MV-4-11 (cell line): ENCODE data around the gene STIM1.
"Not testable (repeated sequence)": the region's sequence is repeated elsewhere in the genome, so short reads cannot be mapped to it uniquely, and the experiment has no call there.

ENCODE experiments used
- DNase-seq: peaks from one replicate; lab custom pipeline; 2025; lab: John Stamatoyannopoulos, UW

Gene STIM1

DNA sequence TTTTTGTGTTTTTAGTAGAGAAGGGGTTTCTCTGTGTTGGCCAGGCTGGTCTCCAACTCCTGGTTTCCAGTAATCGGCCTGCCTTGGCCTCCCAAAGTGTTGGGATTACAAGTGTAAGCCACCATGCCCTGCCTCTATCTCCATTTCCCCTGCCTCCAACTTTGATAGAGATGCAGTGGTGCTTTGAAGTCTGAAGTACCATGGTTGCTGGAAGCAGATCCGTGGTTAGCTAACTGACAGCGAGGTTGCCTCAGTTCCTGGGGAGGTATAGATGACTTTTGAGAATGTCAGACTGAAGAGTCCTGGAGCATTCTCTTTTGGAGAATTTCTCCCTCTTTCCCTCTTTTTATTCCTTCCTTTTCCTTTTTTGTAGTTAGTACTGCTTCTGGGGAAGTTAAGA lies 127.6 kb downstream of the STIM1 start:
- no peak for DNase-seq

DNA sequence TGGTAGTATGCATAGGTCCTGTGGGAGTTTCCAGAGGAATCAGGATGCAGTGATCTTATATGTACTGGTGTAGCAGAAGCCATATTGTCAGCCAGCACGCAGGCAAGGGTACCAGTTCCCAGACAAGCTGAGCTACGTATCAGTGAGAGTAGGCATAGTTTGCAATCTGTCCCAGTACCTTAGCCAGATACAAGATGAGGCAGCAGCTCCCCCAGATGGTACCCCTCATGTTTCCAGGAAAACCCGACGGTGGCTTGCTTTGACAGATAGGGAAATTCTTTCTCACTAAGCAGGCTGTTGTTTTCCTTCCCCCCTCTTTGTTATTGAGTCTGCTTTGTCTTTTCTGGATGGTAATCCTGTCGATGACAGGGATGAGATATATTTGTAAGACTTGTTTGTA lies 129.4 kb downstream of the STIM1 start:
- DNase-seq, result no peak

DNA sequence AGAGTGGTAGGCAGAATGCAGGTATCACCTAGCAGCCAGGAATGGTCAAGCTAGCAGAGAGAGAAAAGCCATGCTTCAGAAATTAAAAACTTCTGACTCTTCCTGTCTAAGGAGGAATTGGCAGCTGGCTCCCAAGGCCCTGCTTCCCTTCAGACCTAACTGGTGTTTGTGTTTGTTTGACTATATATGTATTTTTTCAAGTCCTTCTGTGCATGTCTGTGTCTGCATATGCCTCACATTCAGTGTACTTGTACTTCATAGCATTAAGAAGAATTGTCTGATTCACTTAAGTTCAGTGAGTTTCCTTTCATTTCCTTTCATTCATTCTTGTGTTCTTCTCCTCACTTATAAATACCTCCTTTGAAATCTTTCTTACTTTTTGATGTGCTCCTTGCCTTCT lies 130.2 kb downstream of the STIM1 start:
- no peak for DNase-seq

DNA sequence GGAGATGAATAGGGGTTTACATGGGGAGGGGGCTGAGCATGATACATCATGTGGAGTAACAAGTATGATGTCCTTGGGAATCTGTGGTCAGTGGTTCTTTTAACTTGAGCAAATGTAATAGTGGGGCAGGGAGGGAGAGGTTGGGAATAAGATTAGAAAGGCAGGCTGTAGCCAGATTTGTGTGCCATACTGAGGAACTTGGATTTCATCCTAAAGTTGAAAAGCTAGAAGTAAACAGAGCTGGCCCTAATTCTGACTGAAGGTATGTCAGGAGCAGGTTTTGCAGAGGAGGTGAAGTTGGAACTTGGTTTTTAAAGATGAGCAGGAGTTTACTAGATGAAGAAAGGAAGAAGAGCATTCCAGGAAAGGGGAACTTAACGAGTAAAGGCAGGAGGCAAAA lies 130.8 kb downstream of the STIM1 start:
- no peak for DNase-seq

DNA sequence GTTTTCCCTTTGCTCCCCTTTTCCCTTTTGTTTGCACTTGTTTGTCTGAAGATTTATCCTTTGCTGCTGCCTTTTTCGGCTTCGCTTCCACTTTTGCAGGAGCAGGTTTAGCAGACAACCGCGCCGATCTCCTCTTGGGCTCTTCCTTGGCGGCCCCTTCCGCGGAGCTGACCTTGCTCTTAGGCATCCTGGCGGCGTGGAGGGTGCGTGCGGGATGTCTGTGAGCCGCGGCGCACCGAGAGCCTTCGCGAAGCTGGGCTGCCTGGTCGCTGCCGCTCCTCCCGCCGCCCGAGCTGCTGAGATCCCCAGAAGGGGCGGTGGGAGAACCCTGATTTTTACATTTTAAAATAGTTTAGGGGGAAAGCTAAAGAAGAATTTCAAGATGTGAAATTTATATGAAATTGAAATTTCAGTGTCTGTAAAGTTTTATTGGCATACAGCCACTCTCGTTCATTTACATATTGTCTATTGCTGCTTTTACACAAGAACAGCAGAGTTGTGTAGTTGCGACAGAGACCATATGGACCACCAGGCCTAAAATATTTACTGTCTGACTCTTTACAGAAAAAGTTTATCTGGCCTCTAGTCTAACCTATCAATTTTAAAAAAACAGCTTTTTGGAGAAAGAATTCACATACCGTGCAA lies 133.9 kb downstream of the STIM1 start:
- no peak for DNase-seq

DNA sequence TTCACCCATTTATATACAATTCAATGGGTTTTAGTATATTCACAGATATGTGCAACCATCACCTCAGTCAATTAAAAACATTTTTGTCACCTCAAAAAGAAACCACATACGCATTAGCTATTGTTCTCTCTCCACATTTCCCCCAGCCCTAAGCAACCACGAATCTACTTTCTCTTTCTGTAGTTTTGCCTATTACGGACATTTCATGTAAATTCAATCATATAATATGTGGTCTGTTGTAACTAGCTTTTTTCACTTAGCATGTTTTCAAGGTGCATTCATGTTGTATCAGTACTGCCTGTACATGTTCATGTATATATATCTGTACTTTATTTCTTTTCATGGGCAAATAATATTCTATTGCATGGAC lies 134.4 kb downstream of the STIM1 start:
- DNase-seq, result peak; percentile 3

DNA sequence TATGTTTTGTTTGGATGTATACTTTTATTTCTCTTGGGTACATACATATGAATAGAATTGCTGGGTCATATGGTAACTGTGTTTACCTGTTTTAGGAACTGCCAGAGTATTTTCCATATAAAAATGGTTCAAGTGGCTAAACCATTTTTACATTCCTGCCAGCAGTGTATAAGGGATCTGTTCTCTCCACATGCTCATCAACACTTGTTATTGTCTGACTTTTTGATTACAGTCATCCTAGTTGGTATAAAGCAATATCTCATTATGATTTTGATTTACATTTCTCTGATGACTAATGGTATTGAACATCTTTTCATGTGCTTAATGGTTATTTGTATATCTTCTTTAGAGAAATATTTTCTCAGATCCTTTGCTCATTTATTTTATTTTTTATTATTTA lies 134.9 kb downstream of the STIM1 start:
- no peak for DNase-seq

DNA sequence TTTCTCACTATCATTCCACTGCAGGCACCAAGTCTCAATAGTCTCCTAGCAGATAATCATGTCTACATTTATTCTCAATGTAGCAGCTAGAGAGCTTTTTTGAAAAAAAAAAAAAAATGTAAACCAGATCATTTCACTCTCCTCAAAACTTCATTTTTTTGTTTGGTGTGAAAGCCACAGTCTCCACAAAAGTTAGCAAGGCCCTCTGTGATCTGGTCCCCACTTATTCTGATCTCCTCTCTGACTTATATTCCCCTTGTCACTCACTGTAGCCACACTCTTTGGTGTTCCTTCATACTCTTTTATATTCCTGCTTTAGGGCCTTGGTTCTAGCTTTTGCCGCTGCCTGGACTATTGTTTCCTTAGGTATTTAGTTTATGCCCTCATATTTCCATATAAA lies 137.5 kb downstream of the STIM1 start:
- no peak for DNase-seq

DNA sequence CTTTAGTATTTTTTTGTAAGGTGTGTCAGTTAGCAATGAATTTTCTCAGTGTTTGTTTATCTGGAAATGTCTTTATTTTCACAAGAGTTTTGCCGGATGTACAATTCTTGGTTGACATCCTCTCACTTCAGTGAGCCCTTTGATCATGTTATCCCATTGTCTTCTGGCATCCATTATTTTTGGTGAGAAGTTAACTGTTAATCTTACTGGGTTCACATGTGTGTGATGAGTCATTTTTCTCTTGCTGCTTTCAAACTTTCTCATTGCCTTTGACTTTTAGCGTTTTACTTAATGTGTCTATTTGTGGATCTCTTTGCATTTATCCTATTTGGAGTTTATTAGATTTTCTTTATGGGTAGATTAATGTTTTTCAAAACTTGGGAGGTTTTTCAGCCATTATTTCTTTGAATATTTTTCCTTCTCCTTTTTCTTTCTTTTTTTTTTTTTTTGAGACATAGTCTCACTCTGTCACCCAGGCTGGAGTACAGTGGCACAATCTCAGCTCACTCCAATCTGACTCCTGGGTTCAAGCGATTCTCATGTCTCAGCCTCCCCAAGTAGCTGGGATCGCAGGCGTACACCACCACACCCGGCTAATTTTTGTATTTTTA lies 138.7 kb downstream of the STIM1 start:
- peak; percentile 35 for DNase-seq

DNA sequence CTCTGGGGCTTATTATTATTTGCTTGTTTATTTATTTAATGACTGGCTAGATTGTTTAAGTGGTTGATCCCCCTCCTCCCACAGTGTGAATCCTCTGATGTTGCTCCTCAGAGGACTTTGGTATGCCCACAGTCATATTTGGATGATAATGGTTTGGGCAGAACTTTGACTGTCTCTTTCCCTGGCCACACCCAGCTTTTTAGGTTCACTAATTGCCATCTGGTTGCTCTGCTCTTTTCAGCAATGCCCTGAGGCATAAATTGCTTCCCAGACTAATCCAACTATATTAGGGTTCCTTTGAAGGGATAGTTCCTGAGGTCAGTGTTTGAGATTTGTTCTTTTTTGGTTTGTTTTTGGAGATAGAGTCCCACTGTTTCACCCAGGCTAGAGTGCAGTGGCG lies 139.8 kb downstream of the STIM1 start:
- no peak for DNase-seq

DNA sequence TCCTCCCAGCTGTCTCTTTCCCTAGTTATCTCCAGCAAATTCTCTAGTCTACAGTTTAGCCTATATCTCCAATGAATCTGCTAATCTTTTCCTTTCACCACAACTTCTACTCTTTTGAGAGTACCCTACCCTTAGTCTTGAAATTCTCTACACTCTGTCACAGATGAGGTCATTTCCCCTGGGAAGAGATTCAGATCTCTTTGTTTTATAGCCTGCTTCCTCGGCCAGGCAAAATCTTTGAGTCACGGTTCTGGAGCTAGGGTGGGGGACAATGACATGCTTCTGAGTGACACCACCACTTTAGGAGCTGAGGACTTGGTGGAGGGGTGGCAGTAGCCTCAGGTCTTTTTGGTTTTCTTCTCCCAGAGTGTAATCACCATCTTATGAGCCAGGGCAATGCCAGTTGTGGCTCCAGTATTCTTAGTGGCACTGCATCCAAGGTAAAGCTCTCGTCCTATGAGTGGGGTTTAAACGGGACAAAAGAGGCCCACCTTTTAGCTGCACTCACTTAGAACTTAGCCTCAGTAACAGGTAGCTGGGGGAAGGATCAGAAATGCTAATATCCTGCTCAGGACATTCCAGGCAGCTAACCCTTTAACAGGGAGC lies 140.6 kb downstream of the STIM1 start:
- no peak for DNase-seq

DNA sequence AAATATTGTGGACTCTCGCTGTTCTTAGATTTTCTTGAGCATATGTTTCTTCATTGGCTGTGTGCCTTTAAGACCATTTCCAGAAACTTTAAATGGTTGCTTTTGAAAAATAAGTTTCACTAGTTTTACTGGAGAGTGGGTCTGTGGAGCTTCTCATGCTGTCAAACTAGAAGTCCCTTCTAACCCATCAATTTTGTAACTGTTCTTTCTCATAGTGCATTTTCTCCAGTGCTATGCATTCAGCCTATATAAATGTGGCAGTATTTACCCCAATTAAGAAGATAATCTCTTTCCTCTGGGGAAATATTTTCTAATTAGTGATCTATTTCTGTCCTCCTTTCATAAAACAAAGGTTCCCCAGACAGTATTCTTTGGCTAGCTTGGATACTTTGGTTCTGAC lies 141.2 kb downstream of the STIM1 start:
- DNase-seq, result no peak

DNA sequence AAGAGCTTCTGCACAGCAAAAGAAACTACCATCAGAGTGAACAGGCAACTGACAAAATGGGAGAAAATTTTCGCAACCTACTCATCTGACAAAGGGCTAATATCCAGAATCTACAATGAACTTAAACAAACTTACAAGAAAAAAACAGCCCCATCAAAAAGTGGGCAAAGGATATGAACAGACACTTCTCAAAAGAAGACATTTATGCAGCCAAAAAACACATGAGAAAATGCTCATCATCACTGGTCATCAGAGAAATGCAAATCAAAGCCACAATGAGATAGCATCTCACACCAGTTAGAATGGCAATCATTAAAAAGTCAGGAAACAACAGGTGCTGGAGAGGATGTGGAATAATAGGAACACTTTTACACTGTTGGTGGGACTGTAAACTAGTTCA lies 149.3 kb downstream of the STIM1 start:
- DNase-seq, result not testable (repeated sequence)

DNA sequence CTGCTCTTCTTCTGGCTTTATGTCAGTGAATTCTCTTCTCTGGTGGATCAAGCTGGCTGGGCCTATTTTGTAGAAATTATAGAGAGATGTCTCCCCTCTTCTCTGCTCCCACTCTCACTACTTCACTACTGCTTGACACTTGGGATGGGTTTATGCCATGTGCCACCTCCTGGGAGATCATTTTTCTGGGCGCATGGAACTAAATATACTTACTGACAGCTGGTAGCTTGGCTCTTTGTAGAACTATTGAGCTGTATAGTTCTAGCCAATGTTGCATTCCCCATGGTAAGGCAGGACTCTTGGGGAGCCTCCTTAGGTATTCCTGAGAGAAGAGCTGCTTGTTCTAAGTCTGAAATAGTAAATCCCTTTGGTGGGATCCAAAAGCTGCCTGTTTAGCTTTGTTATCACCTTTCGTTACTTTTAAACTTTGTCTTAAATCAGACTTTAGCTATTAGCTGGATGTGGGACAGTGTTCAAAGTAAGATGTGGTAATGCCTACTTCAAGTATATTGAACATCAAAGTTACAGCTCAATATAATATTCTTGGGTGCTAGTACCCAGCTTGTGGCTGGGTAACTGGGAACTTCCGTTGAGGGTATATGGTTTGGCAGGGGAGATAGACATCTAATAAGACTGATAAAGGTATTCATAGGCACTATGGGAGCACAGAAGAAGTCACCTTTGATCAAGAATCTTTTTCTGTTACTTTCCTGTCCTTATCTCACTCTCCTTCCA lies 151.6 kb downstream of the STIM1 start:
- DNase-seq, result no peak

DNA sequence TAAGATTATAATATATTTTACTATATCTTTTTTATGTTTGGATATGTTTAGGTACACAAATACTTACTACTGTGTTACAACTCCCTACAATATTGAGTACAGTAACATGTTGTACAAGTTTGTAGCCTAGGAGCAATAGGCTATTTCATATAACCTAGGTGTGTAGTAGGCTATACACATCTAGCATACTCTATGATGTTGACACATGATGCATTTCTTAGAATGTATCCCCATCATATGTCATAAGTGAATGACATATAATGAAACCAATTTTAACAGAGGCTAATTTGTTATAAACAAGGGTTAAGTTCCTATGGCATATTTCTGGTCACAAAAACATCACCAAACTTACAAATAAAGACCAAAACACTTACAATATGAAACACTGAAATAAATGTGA lies 152.7 kb downstream of the STIM1 start:
- no peak for DNase-seq

DNA sequence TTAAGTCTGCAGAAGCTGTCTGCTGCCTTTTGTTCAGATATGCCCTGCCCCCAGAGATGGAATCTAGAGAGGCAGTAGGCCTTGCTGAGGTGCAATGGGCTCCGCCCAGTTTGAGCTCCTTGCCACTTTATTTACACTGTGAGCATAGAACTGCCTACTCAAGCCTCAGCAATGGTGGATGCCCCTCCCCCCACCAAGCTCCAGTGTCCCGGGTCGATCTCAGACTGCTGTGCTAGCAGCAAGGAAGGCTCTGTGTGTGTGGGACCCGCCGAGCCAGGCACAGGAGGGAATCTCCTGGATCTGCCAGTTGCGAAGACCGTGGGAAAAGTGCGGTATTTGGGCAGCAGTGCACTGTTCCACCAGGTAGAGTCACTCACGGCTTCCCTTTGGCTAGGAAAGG lies 161.1 kb downstream of the STIM1 start:
- not testable (repeated sequence) for DNase-seq

DNA sequence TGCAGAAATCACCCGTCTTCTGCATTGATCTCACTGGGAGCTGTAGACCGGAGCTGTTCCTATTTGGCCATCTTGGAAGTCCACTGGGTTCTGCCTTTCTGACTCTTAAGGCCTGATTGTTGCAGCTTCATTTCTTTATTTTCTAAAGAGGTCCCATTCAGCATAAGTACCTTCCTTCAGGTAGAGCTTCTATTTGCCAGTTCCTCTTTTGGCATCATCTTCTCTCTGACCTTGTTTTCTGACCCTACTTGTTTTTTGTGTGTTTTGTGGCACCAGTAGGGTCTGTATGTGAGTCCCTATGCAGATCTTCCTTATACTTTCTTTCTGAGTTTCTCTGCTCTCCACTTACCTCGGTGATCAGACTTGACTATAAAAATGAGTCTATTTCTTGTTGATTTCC lies 161.7 kb downstream of the STIM1 start:
- DNase-seq, result no peak

DNA sequence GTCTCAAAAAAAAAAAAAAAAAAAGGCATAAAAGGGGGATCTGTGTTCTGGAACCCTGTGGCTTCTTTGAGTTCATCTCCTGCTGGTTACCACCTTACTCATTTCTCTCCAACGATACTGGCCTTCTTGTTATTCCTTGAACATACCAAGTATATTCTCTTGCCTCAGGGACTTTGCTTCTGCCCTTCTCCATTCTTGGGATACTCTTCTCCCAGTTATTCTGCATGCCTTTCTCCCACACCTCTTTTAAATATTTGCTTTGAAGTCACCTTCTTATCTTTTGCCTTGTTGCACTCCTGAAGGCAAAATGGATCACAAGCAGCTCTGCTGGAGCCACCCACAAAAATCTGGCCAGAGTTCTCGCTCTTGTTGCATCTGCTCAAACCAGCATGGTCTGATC lies 163.2 kb downstream of the STIM1 start:
- DNase-seq, result no peak

DNA sequence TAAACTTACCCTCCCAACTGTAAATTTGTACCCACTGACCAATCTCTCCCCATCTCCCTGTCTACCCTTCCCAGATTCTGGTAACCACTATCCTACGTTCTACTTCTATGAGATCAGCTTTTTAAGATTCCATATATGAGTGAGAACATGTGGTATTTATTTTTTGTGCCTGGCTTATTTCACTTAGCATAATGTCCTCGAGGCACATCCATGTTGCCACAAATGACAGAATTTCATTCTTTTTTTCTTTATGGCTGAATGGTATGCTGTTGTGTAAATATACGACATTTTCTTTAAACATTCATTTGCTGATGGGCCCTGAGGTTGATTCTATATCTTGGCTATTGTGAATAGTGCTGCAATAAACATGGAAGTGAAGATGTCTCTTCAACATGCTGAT lies 164.4 kb downstream of the STIM1 start:
- no peak for DNase-seq

DNA sequence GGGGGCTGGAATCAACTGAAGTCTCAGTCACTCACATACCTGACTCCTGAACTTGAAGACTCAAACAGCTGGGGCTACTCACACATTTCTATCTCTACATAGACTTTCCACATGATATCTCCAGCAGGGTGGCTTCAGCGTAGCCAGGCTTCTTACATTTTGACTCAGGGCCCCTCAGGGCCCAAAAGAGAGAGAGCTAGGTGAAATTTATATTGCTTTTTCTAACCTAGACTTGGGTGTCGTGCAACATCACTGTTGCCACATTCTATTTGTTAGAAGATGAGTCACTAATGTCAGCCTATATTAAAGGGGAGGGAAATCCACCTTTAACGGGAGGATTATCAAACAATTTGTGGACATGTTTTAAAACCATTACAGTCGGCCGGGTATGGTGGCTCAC lies 167.2 kb downstream of the STIM1 start:
- DNase-seq, result no peak

DNA sequence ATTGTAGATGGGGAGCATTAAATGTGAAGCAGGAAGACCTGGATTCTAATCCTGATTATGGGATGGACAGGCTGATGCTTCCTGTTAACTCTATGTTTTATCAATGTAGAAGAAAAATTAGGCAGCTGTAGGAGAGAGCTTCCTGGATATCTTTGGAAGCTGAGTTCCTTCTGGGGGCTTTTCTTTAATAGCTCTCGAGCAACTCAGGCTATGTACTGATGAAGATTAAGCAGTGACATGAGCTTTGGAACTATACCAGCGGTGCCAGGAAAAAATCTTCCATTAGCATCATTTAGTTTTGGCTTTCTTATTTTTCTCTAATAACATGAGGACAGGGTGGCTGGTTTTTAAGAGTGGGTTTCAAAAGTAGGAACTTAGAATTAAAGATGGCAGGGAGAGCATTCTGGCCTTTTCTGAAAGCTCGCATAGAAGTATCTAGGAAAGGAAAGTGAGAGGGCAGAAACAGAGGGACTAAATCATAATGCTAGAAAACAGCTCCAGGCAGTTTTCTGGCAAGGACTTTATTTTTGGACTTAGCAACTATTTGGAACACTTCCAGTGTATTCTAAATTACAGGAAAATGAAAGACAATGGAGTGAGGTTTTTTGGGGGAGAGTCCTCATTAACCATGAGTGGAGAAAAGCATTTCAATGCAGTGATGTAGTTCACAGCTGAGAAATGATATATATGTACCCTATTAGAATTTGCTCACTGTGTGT lies 169.9 kb downstream of the STIM1 start:
- no peak for DNase-seq

DNA sequence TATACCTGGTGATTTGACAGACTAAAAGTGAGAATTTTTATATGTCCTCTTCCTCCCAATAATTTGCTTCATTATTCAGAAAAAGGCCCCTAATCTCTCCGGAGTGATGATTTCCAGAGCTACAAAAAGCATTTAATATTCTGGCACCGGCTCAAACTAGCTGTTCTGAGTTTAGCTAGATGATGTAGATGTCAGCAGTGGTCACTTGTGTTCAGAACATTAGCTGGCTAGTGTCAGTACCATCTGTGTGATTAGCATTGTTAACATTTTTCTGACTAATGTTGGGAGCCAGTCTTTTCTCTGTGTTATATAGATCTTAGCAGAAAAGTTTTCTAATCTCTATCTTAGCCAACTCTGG lies 170.5 kb downstream of the STIM1 start:
- no peak for DNase-seq

DNA sequence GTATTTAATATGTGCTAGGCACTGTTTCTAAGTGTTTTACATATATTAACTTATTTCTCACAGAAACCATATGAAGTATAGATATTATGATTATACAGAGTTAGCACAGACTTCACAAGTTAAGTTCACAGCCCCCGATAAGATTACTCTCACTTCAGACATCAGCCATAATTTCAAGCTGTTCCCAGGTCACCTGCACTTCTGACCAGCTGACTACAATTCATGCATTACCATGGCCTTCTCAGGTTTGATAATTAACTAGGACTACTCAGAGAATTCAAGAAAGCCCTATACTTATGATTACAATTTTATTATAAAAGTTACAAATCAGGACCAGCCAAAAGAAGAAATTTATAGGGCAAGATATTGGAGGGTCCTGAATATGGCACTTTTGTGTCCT lies 170.9 kb downstream of the STIM1 start:
- DNase-seq, result no peak
